Stimulated activated CD4-positive, alpha-beta T cell treated with anti-CD3 and anti-CD28 coated beads, Interleukin-2, amount 100 ng/mL, for 48 hours (primary cell): ENCODE measurements around the gene CHDH.

Source experiments
- DNase-seq, 2 donors: peaks; one replicate each; pipeline ENCODE4 v3.0.0-alpha.2; 2020

CHDH gene

DNA sequence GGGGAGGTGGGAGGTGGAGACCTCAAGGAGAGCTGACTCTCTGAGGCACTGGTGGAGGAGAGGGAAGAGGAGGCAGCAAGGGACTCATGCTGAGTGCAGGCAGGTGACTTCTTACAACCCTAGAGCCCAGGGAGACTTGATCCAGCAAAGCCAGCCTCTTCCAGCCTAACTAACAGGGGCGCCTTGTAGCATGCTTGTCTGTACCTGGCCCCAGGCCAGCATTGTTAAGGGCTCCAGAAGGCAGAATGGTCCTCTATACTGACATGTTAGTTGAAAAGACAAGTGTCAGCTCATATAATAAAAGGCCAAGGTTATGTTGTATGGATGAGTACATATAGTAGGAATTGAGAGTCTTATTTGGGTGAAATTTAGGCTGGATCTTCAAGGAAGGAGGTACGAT, 65.4 kb downstream of the CHDH start:
- DNase-seq = no peak

GRCh38 chr3:53780171-53780570, 66.0 kb downstream of the CHDH start:
- no peak for DNase-seq

DNA sequence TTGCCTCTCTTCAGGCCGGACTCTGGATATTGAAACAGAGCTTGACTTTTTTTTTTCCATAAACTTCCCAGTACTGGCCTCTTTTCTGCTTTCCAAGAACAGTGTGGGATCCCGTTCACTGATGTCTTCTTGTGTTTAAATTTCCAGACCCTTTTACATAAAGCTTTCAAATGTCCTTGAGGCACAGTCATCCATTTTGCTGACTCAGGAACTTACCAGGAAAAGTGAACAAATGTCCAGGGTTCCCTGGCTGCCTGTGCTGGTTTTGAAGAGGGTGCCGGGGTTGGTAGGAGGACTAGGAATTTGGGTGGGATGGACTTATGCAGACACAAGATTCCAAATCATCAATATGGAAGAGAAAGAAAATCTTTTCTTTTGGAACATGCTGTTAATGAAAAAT, 68.1 kb downstream of the CHDH start:
- no peak for DNase-seq

GRCh38 chr3:53777468-53777867, 68.8 kb downstream of the CHDH start:
- DNase-seq = no peak

- DNase-seq = no peak
Observed at GRCh38 chr3:53776494-53777101, 69.6 kb downstream of the CHDH start.

GRCh38 chr3:53775834-53776251, 70.4 kb downstream of the CHDH start:
- no peak for DNase-seq

DNA sequence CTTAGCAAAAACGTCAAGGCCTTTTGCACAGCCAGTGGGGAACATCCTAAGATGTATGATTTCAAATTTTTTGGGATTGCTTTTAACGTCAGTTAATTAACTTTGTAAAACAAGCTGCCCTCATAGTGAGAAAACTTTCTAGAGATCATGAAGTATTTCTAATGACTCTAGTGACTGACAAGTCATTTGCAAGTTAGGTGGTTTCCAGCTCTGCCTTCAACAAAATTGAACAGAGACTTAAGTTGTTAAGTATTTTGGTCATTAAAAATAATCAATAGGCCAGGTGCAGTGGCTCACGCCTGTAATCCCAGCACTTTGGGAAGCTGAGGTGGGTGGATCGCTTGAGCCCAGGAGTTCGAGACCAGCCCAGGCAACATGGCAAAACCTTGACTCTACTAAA, 71.2 kb downstream of the CHDH start:
- no peak for DNase-seq

DNA sequence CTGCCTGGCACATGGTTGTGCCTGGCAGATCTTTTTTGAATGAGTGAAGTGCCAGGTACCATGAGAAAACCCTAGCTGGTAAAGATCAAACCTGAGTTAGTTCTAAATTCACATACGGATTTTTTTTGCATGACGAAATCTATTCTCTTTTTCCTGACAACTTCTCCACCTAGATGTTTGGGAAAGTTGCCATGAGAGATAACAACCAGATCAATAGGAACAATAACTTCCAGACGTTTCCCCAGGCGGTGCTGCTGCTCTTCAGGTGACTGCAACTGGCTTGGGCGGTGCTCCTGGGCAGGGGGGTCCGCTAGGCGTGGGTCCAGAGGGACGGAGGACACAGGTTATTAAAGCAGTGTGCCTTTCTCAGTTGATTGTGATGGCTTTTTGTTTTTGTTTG, 71.8 kb downstream of the CHDH start:
- DNase-seq = no peak

- DNase-seq = no peak
Observed at GRCh38 chr3:53773611-53774368, 72.4 kb downstream of the CHDH start.

- DNase-seq = no peak
Observed at GRCh38 chr3:53773021-53773436, 73.2 kb downstream of the CHDH start.

DNA sequence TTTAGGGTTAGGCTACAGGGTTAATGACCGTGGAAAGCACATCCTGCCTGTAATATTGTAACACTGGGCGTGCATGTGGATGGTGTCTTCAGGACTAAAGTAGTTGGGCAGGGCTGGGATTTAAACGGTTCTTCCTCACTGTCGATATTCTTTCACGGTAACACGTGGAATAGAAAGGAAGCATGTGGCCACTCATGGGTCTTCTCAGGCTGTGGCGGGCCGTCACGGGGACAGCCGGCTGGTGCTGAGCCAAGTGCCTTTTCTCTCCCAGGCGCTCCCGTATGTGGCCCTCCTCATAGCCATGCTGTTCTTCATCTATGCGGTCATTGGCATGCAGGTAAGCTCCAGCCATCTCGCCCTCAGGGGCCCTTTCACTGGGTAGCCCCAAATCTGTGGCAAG, 73.7 kb downstream of the CHDH start:
- DNase-seq = no peak

DNA sequence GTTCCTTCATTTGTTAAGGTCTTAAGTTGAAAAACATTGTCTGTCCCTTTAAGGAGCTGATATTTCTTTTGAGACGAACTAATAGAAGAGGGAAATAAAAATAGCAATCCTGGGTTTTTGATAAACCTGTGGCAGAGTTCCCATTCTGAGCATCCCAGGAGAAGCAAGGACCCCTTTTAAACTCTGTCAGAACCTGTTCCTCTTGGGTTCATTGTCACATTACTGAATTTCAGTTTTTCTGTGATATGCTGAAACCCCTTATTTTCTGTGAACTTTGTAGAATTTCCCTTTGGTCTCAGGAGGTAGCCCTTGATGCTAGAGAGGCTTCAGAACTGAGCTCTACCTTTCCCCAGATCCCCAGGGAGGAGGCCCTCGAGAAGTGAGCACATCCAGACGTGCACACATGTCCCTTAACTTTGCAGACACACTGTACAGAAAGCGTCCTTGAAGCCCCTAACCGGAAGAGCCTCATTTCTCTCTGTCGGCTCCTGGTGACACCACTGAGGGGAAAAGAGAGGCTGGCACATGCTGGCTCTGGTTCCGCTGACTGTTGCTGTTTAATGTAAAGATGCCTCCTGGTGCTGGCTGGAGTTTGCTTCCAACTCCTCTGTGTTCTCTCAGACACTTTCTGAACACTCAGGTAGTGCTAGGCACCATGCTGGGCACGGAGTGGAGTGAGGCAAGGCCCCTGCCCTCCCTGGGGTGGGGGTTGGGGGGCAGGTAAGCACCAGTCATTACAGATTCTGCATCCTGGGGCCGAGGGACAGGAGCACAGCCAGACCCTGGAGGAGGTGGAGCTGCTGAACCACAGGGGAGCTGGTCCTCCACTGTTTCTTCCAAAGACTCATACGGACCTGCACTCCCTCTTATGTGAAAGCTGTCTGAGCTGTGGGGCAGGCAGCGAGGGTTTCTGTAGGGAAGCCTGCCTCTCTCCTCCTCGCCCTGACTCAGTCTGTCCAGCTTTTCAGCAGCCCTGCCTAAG, 77.5 kb downstream of the CHDH start:
- no peak for DNase-seq

DNA sequence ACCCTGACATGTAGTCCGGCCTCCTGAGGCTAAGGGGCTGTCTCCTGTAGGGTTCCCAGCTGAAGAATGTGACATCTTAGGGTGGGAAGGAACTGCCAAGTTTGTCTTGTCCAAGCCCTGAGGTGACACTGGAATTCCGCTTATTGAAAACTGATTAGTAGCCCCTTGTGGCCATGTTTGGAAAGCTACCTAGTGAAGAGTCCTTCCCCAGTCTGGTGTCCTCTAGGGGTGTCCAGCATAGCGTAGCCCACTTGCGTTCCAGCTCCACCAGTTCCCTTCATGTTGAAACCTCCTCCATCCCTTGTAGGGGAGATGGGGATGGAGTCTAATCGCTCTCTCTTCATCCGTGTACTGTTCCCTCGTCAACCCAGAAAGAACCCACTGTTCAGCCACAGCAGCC, 79.5 kb downstream of the CHDH start:
- no peak for DNase-seq

DNA sequence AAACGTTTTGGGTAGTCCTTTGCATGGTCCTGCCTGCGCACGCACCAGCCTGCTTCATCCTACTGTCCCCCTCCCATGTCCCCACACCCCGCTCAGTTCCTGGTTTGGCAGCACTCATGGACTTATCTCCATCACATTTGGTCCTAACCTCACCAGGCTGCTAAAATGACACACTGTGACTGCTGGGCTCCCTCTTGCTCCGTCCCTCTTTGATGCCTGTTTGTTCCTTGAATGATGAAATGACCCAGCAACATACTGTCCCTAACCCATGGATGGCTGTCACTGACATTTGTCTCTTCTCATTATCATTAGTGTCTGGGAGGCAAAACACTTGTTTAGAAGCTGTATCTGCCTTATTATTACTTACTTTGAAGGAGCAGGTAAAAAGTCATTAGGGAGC, 80.5 kb downstream of the CHDH start:
- DNase-seq = no peak

GRCh38 chr3:53764026-53764775, 82.0 kb downstream of the CHDH start:
- no peak for DNase-seq

GRCh38 chr3:53763353-53763752, 82.9 kb downstream of the CHDH start:
- no peak for DNase-seq
